ENCODE measurements around the gene ACIN1.

ACIN1 gene

GRCh38 chr14:23094666-23095195 lies at the start of gene ACIN1:
ACIN1 (minus strand) TSS chr14:23095136; CDS start chr14:23095112, 24 bp downstream.
- peak; percentile 90 for DNase-seq

GRCh38 chr14:23143911-23144310 lies 49.0 kb upstream of the ACIN1 start:
- no peak for DNase-seq

- DNase-seq: no peak
Observed at GRCh38 chr14:23142826-23143225, 47.9 kb upstream of the ACIN1 start.

GRCh38 chr14:23141706-23142444 lies 46.9 kb upstream of the ACIN1 start:
- DNase-seq: peak; percentile 27

GRCh38 chr14:23140371-23140770 lies 45.4 kb upstream of the ACIN1 start:
- DNase-seq: no peak

- no peak for DNase-seq
Observed at GRCh38 chr14:23139874-23140273, 44.9 kb upstream of the ACIN1 start.

- DNase-seq: no peak
Observed at GRCh38 chr14:23137813-23138535, 43.0 kb upstream of the ACIN1 start.

GRCh38 chr14:23137192-23137812 lies 42.4 kb upstream of the ACIN1 start:
- DNase-seq: no peak

GRCh38 chr14:23136566-23137133 lies 41.7 kb upstream of the ACIN1 start:
- DNase-seq: no peak

GRCh38 chr14:23132970-23133369 lies 38.0 kb upstream of the ACIN1 start:
- DNase-seq: no peak

- DNase-seq: no peak
Observed at GRCh38 chr14:23131482-23131881, 36.5 kb upstream of the ACIN1 start.

GRCh38 chr14:23130871-23131270 lies 35.9 kb upstream of the ACIN1 start:
- no peak for DNase-seq

GRCh38 chr14:23129759-23130316 lies 34.9 kb upstream of the ACIN1 start:
- no peak for DNase-seq

GRCh38 chr14:23128969-23129758 lies 34.2 kb upstream of the ACIN1 start:
- DNase-seq: no peak

GRCh38 chr14:23127861-23128260 lies 32.9 kb upstream of the ACIN1 start:
- DNase-seq: no peak

- no peak for DNase-seq
Observed at GRCh38 chr14:23126548-23127278, 31.8 kb upstream of the ACIN1 start.

- no peak for DNase-seq
Observed at GRCh38 chr14:23125933-23126524, 31.1 kb upstream of the ACIN1 start.

- DNase-seq: no peak
Observed at GRCh38 chr14:23125011-23125410, 30.1 kb upstream of the ACIN1 start.

GRCh38 chr14:23124337-23124954 lies 29.5 kb upstream of the ACIN1 start:
- no peak for DNase-seq

GRCh38 chr14:23123419-23123818 lies 28.5 kb upstream of the ACIN1 start:
- DNase-seq: no peak

GRCh38 chr14:23122086-23122485 lies 27.1 kb upstream of the ACIN1 start:
- no peak for DNase-seq

Measured in fibroblast of skin of right quadriceps (primary cell).